Progenitor cell of endocrine pancreas (in vitro differentiated cells): ENCODE results near the gene SCFD2. TPM values are rescaled to one million over a fixed set of nuclear protein-coding genes. Genes with fewer than 3 reads are reported as not detected.

Source experiments
- DNase-seq: peaks from one replicate; pipeline ENCODE4 v3.0.0; 2021; ENCODE audit warnings: low spot score; ENCODE audit not compliant: unreplicated experiment
- H3K27ac Mint-ChIP-seq: 2 replicates; pipeline ENCODE4 v1.8.0; 2021; ENCODE audit warnings: mild to moderate bottlenecking, moderate library complexity, mixed read lengths
- H3K27me3 Mint-ChIP-seq: 2 replicates; pipeline ENCODE4 v1.8.0; 2021; ENCODE audit warnings: mixed read lengths
- H3K36me3 Mint-ChIP-seq: 2 replicates; pipeline ENCODE4 v1.8.0; 2022; ENCODE audit warnings: mixed read lengths; ENCODE audit not compliant: insufficient read depth
- H3K4me1 Mint-ChIP-seq: 2 replicates; pipeline ENCODE4 v1.8.0; 2021; ENCODE audit warnings: low read depth, mixed read lengths
- H3K4me3 Mint-ChIP-seq: 2 replicates; pipeline ENCODE4 v1.8.0; 2021; ENCODE audit warnings: low read depth, mild to moderate bottlenecking, moderate library complexity, mixed read lengths
- H3K9me3 Mint-ChIP-seq: 2 replicates; pipeline ENCODE4 v1.8.0; 2021; ENCODE audit warnings: low read depth, mixed read lengths
- total RNA-seq: library from RNA; stranded (reverse); gene quantifications from 2 replicates; pipeline ENCODE4 v1.2.1, GENCODE V29; 2021
- TF ChIP-seq, protein P1 (sequence below): fragments of 200-600 bp; sonication (generic); IDR thresholded peaks from one replicate; pipeline ENCODE4 v1.5.0; 2021; ENCODE audit warnings: antibody characterized with exemption, mild to moderate bottlenecking; ENCODE audit not compliant: unreplicated experiment

SCFD2 gene
- total RNA-seq, 1 donor from 2014 or later = 12.5 TPM

DNA sequence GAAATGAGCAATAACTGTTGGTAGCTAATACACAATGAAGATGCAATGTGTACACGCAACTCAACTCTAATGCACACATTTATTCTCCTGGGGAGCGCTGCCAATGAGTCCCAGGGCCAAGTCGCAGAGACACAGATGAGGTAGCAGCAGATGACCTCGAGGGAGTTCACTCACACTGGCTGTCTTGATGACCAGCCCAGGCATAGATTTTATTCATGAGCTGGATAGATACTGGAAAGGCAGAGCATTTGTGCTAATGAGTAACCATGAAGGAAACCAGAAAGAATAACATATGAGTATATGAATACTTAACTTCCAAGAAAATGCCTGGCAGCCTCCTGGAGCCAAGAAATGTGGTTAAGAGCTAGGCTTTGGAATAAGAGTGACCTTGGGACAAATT, 461.4 kb downstream of the SCFD2 start:
- DNase-seq = no peak
- TF ChIP-seq, protein P1, sequence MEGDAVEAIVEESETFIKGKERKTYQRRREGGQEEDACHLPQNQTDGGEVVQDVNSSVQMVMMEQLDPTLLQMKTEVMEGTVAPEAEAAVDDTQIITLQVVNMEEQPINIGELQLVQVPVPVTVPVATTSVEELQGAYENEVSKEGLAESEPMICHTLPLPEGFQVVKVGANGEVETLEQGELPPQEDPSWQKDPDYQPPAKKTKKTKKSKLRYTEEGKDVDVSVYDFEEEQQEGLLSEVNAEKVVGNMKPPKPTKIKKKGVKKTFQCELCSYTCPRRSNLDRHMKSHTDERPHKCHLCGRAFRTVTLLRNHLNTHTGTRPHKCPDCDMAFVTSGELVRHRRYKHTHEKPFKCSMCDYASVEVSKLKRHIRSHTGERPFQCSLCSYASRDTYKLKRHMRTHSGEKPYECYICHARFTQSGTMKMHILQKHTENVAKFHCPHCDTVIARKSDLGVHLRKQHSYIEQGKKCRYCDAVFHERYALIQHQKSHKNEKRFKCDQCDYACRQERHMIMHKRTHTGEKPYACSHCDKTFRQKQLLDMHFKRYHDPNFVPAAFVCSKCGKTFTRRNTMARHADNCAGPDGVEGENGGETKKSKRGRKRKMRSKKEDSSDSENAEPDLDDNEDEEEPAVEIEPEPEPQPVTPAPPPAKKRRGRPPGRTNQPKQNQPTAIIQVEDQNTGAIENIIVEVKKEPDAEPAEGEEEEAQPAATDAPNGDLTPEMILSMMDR = no peak
- H3K4me3 Mint-ChIP-seq = no peak overlapping the region
- peaks cover 3% of the 10 kb centered on the region for H3K36me3 Mint-ChIP-seq
- H3K27ac Mint-ChIP-seq = no peak overlapping the region
- peaks cover 7% of the 10 kb centered on the region for H3K9me3 Mint-ChIP-seq
- H3K27me3 Mint-ChIP-seq = no peaks in the 10 kb centered on the region
- peaks cover 13% of the 10 kb centered on the region for H3K4me1 Mint-ChIP-seq

DNA sequence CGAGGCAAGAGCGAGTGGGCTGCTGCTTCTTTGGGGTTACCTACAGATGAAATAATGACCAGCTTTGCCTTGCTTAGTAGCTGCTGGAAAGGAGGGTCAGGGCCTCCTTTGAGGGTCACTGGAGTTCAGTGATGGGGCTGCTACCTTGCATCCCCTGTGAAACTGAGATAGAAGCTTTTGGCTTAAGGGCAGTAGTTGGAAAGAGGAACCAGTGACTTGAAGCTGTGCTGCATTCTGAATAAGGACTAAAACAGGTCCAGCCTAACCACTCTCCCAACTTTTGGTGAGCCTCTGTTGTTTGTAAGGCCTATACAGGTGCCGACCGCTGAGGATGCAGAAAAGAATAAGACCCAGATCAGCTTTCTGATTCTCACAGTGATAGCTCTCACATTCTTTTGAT, 462.6 kb downstream of the SCFD2 start:
- peaks cover 9% of the 10 kb centered on the region for H3K9me3 Mint-ChIP-seq
- TF ChIP-seq, protein P1 = no peak
- H3K4me1 Mint-ChIP-seq = peaks cover 10% of the 10 kb centered on the region
- peaks cover 5% of the 10 kb centered on the region for H3K36me3 Mint-ChIP-seq
- no peak overlapping the region for H3K4me3 Mint-ChIP-seq
- H3K27me3 Mint-ChIP-seq = no peaks in the 10 kb centered on the region
- DNase-seq = no peak
- no peak overlapping the region for H3K27ac Mint-ChIP-seq

DNA sequence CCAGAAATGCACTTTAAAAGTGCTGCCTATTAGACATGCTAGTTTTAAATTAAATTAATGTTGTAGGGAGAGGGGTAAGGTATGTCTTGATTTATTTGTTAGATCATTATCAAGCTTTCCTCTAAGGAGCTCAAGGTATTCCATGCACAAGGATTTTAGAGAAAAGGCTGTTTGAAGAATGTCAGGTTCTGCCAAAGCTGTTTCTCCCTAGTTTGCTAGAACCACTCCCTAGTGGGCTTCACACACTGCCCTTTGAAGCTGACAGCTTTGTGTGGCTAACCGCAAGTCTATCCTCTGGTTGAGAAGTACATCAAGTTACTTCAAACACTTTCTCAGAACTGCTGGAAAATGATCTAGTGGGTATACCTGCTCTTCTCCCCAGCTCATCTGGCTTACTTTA, 471.4 kb downstream of the SCFD2 start:
- Mint-ChIP-seq H3K36me3 (peaks cover 2% of the 10 kb centered on the region), H3K9me3 (peaks cover 5% of the 10 kb centered on the region), H3K4me1 (no peaks in the 10 kb centered on the region), H3K4me3 (no peak overlapping the region), H3K27me3 (no peaks in the 10 kb centered on the region), H3K27ac (no peak overlapping the region)
- TF ChIP-seq, protein P1 = no peak
- no peak for DNase-seq

DNA sequence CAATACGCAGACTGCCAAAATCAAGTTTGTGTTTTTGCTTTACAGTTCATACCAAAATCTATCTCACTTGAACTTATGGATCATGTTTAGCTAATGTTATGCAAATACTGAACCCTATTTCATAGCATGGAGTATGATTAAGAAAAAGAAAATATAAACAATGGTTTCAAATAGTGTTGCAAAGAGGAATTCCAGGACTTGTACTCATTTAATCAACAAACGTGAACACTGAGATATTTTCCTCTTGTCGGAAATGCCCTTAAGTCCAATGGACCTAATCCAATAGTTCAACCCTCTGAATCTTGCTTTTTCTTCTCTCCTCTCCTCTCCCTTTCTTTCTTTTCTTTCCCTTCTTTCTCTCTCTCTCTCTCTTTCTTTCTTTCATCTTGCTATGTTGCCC, 473.0 kb downstream of the SCFD2 start:
- H3K27me3 Mint-ChIP-seq = no peaks in the 10 kb centered on the region
- H3K4me1 Mint-ChIP-seq = no peaks in the 10 kb centered on the region
- peaks cover 3% of the 10 kb centered on the region for H3K9me3 Mint-ChIP-seq
- no peak overlapping the region for H3K4me3 Mint-ChIP-seq
- H3K27ac Mint-ChIP-seq = no peak overlapping the region
- no peak for DNase-seq
- TF ChIP-seq, protein P1 = no peak
- no peaks in the 10 kb centered on the region for H3K36me3 Mint-ChIP-seq

DNA sequence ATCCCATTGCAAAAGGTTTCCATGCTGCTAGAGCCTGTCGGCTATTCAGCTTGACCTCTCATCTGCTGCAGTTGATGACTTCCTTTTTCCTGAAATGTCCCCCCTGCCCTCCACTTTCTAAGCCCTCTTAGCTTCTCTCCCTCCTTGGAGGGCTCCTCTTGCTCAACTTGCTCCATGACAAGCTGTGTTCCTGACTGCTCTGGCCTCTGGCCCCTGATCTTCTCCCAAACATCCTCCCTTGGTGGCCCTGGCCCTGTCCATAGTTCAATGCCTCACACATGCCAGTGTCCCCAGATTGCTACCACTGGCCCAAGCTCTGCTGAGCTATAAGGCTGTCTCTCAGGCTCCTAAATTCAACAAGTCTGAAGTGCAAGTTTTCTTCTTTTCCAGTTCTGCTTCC, 474.1 kb downstream of the SCFD2 start:
- Mint-ChIP-seq H3K4me3 (no peak overlapping the region), H3K36me3 (no peaks in the 10 kb centered on the region), H3K27me3 (no peaks in the 10 kb centered on the region), H3K27ac (no peak overlapping the region), H3K9me3 (peaks cover 1% of the 10 kb centered on the region), H3K4me1 (no peaks in the 10 kb centered on the region)
- DNase-seq = no peak
- TF ChIP-seq, protein P1 = no peak
